Natural killer cell treated with Interleukin-12 subunit alpha and Interleukin-12 subunit beta and Interleukin-15 and Interleukin-18, amount 100 ng/mL, for 72 hours (primary cell): ENCODE measurements around the gene DUSP16. TPM values are rescaled to one million over a fixed set of nuclear protein-coding genes. Genes with fewer than 3 reads are reported as not detected.
"Not testable (repeated sequence)": the region's sequence is repeated elsewhere in the genome, so short reads cannot be mapped to it uniquely, and the experiment has no call there.

Source experiments
- ATAC-seq, 2 donors: fragments of 150-1000 bp; cut with Tn5 transposase in 1 of 2; sonication (Bioruptor Pico), chemical (Tn5 transposase) in 1 of 2; 2 replicates each; pipeline ENCODE4 v1.10.0; 2021
- DNase-seq: peaks from one replicate; pipeline ENCODE4 v3.0.0; 2022; ENCODE audit warnings: low spot score
- H3K27ac Mint-ChIP-seq, 2 donors: 1 replicate in 1 of 2; 2 replicates in 1 of 2; pipeline ENCODE4 v1.8.0; 2022; ENCODE audit warnings: mixed read lengths in 2 of 2, mild to moderate bottlenecking in 1 of 2, moderate library complexity in 1 of 2
- H3K27me3 Mint-ChIP-seq, 2 donors: 1 replicate in 1 of 2; 2 replicates in 1 of 2; pipeline ENCODE4 v1.8.0; 2022; ENCODE audit warnings: mixed read lengths in 2 of 2
- H3K36me3 Mint-ChIP-seq: one replicate; pipeline ENCODE4 v1.8.0; 2022; ENCODE audit warnings: mixed read lengths
- H3K4me1 Mint-ChIP-seq, 2 donors: 1 replicate in 1 of 2; 2 replicates in 1 of 2; pipeline ENCODE4 v1.8.0; 2022; ENCODE audit warnings: low read depth in 2 of 2, mixed read lengths in 2 of 2, mild to moderate bottlenecking in 1 of 2
- H3K4me3 Mint-ChIP-seq: one replicate; pipeline ENCODE4 v1.8.0; 2022; ENCODE audit warnings: mixed read lengths
- H3K9me3 Mint-ChIP-seq: 2 replicates; pipeline ENCODE4 v1.8.0; 2022; ENCODE audit warnings: mixed read lengths
- total RNA-seq, 2 donors: library from RNA; stranded (reverse); gene quantifications; one replicate each; pipeline ENCODE4 v1.2.3, GENCODE V29; 2022

DUSP16 gene
- 10 to 100 TPM; 21.8 to 22.8 TPM for total RNA-seq

GRCh38 chr12:12562585-12563261, at the start of gene DUSP16:
Gene DUSP16, minus strand, starts transcription at chr12:12562863. Its CDS starts 41,765 bp downstream, at chr12:12521098.
- peak; percentile 88 for DNase-seq
- Mint-ChIP-seq H3K27ac (peak within 1 kb of the TSS; percentile 85 to 96), H3K27me3 (no peaks in the 10 kb centered on the region), H3K4me3 (peak within 1 kb of the TSS; percentile 83), H3K36me3 (peaks cover 6% of the 10 kb centered on the region), H3K4me1 (peaks cover 13 to 32% of the 10 kb centered on the region in 2 donors), H3K9me3 (no peaks in the 10 kb centered on the region)
- ATAC-seq, result peak; percentile 91 to 95

GRCh38 chr12:12612358-12612757, 49.7 kb upstream of the DUSP16 start:
- Mint-ChIP-seq H3K27me3 (no peaks in the 10 kb centered on the region), H3K4me3 (peak overlapping the region; percentile 94), H3K36me3 (no peaks in the 10 kb centered on the region), H3K9me3 (no peaks in the 10 kb centered on the region), H3K4me1 (peaks cover 25 to 41% of the 10 kb centered on the region in 2 donors), H3K27ac (peak overlapping the region; percentile 94 to 95)
- DNase-seq (no peak), ATAC-seq (peak; percentile 33 to 68)

GRCh38 chr12:12611512-12612306, 49.0 kb upstream of the DUSP16 start, which contains the start of gene CREBL2:
Gene CREBL2, plus strand, starts transcription at chr12:12611876. Its CDS starts 297 bp downstream, at chr12:12612173.
- ATAC-seq (peak; percentile 93 to 94), DNase-seq (peak; percentile 91)
- Mint-ChIP-seq H3K27me3 (no peaks in the 10 kb centered on the region), H3K4me1 (peaks cover 24 to 41% of the 10 kb centered on the region in 2 donors), H3K27ac (peak within 1 kb of the TSS; percentile 94 to 95), H3K9me3 (no peaks in the 10 kb centered on the region), H3K36me3 (no peaks in the 10 kb centered on the region), H3K4me3 (peak within 1 kb of the TSS; percentile 94)

GRCh38 chr12:12610711-12611110, 48.0 kb upstream of the DUSP16 start:
- Mint-ChIP-seq H3K9me3 (no peaks in the 10 kb centered on the region), H3K4me3 (peak overlapping the region; percentile 94), H3K4me1 (peaks cover 22 to 37% of the 10 kb centered on the region in 2 donors), H3K27me3 (peaks cover 0 to 3% of the 10 kb centered on the region in 2 donors), H3K36me3 (no peaks in the 10 kb centered on the region), H3K27ac (peak overlapping the region; percentile 94 to 95)
- DNase-seq (no peak), ATAC-seq (no peak)

- H3K36me3 Mint-ChIP-seq, result no peaks in the 10 kb centered on the region
- H3K4me3 Mint-ChIP-seq, result no peak overlapping the region
- peaks cover 6% of the 10 kb centered on the region in 2 donors for H3K27me3 Mint-ChIP-seq
- no peak overlapping the region for H3K27ac Mint-ChIP-seq
- peaks cover 22 to 37% of the 10 kb centered on the region in 2 donors for H3K4me1 Mint-ChIP-seq
- ATAC-seq (no peak), DNase-seq (no peak)
- H3K9me3 Mint-ChIP-seq, result no peaks in the 10 kb centered on the region
Measured at GRCh38 chr12:12609692-12610091, 47.0 kb upstream of the DUSP16 start.

GRCh38 chr12:12608557-12608957, 45.9 kb upstream of the DUSP16 start:
- Mint-ChIP-seq H3K36me3 (no peaks in the 10 kb centered on the region), H3K27ac (no peak overlapping the region), H3K4me1 (peaks cover 17 to 35% of the 10 kb centered on the region in 2 donors), H3K27me3 (peaks cover 6% of the 10 kb centered on the region in 2 donors), H3K9me3 (no peaks in the 10 kb centered on the region), H3K4me3 (no peak overlapping the region)
- DNase-seq, result no peak
- no peak for ATAC-seq

GRCh38 chr12:12606781-12607589, 44.3 kb upstream of the DUSP16 start:
- Mint-ChIP-seq H3K9me3 (no peaks in the 10 kb centered on the region), H3K36me3 (no peaks in the 10 kb centered on the region), H3K27ac (peak overlapping the region; percentile 51 to 71), H3K27me3 (peaks cover 6% of the 10 kb centered on the region in 2 donors), H3K4me1 (peaks cover 3 to 20% of the 10 kb centered on the region in 2 donors), H3K4me3 (peak overlapping the region; percentile 47)
- DNase-seq (no peak), ATAC-seq (no peak)

- H3K4me1 Mint-ChIP-seq, result peaks cover 0 to 6% of the 10 kb centered on the region in 2 donors
- no peak for DNase-seq
- no peak overlapping the region for H3K27ac Mint-ChIP-seq
- H3K4me3 Mint-ChIP-seq, result no peak overlapping the region
- no peak for ATAC-seq
- H3K36me3 Mint-ChIP-seq, result no peaks in the 10 kb centered on the region
- peaks cover 13 to 15% of the 10 kb centered on the region in 2 donors for H3K27me3 Mint-ChIP-seq
- no peaks in the 10 kb centered on the region for H3K9me3 Mint-ChIP-seq
Measured at GRCh38 chr12:12604740-12605139, 42.1 kb upstream of the DUSP16 start.

- ATAC-seq, result no peak
- Mint-ChIP-seq H3K9me3 (no peaks in the 10 kb centered on the region), H3K27me3 (peaks cover 14 to 20% of the 10 kb centered on the region in 2 donors), H3K36me3 (no peaks in the 10 kb centered on the region), H3K4me3 (no peak overlapping the region), H3K27ac (no peak overlapping the region), H3K4me1 (no peaks in the 10 kb centered on the region)
- no peak for DNase-seq
Measured at GRCh38 chr12:12600659-12601058, 38.0 kb upstream of the DUSP16 start.

GRCh38 chr12:12599750-12600643, 37.3 kb upstream of the DUSP16 start:
- no peaks in the 10 kb centered on the region for H3K4me1 Mint-ChIP-seq
- H3K36me3 Mint-ChIP-seq, result no peaks in the 10 kb centered on the region
- DNase-seq, result no peak
- no peak overlapping the region for H3K4me3 Mint-ChIP-seq
- ATAC-seq, result no peak
- no peaks in the 10 kb centered on the region for H3K9me3 Mint-ChIP-seq
- no peak overlapping the region for H3K27ac Mint-ChIP-seq
- peaks cover 12 to 19% of the 10 kb centered on the region in 2 donors for H3K27me3 Mint-ChIP-seq

GRCh38 chr12:12598864-12599263, 36.2 kb upstream of the DUSP16 start:
- no peaks in the 10 kb centered on the region for H3K4me1 Mint-ChIP-seq
- H3K27me3 Mint-ChIP-seq, result peaks cover 11 to 16% of the 10 kb centered on the region in 2 donors
- no peak for DNase-seq
- ATAC-seq, result no peak
- no peak overlapping the region for H3K4me3 Mint-ChIP-seq
- H3K27ac Mint-ChIP-seq, result no peak overlapping the region
- no peaks in the 10 kb centered on the region for H3K36me3 Mint-ChIP-seq
- H3K9me3 Mint-ChIP-seq, result no peaks in the 10 kb centered on the region

- not testable (repeated sequence) for DNase-seq, ATAC-seq, H3K4me3 Mint-ChIP-seq, H3K4me1 Mint-ChIP-seq, H3K9me3 Mint-ChIP-seq, H3K36me3 Mint-ChIP-seq, H3K27ac Mint-ChIP-seq
- H3K27me3 Mint-ChIP-seq, result peaks cover 18 to 24% of the 10 kb centered on the region in 2 donors
Measured at GRCh38 chr12:12596598-12596997, 33.9 kb upstream of the DUSP16 start.

GRCh38 chr12:12595929-12596328, 33.3 kb upstream of the DUSP16 start:
- not testable (repeated sequence) for DNase-seq, H3K36me3 Mint-ChIP-seq, ATAC-seq, H3K27ac Mint-ChIP-seq, H3K9me3 Mint-ChIP-seq, H3K4me3 Mint-ChIP-seq, H3K4me1 Mint-ChIP-seq
- H3K27me3 Mint-ChIP-seq, result peaks cover 17 to 27% of the 10 kb centered on the region in 2 donors
